GM19324 (cell line): ENCODE measurements around the gene MSANTD2.

Experiments
- ATAC-seq: cut with Tn5 transposase; IDR thresholded peaks from one replicate; pipeline ENCODE4 v1.9.1; 2021; ENCODE audit warnings: mild to moderate bottlenecking, moderate library complexity; ENCODE audit not compliant: unreplicated experiment, low FRiP score

Gene MSANTD2

GRCh38 chr11:124800226-124800929 lies at the start of gene MSANTD2:
TSS of gene MSANTD2 (minus strand) at chr11:124800406. CDS start at chr11:124800380, 26 bp downstream.
- ATAC-seq: peak; percentile 92

GRCh38 chr11:124846070-124846673 lies 46.0 kb upstream of the MSANTD2 start:
- ATAC-seq: no peak

GRCh38 chr11:124844664-124845079 lies 44.5 kb upstream of the MSANTD2 start:
- ATAC-seq: no peak

GRCh38 chr11:124843616-124843910 lies 43.4 kb upstream of the MSANTD2 start:
- ATAC-seq: no peak

- ATAC-seq: no peak
These were observed 42.1 kb upstream of the MSANTD2 start for GRCh38 chr11:124842305-124842704.

GRCh38 chr11:124841840-124842239 lies 41.6 kb upstream of the MSANTD2 start:
- ATAC-seq: no peak

GRCh38 chr11:124841201-124841600 lies 41.0 kb upstream of the MSANTD2 start:
- no peak for ATAC-seq

GRCh38 chr11:124840666-124841065 lies 40.5 kb upstream of the MSANTD2 start:
- no peak for ATAC-seq

GRCh38 chr11:124839972-124840621 lies 39.9 kb upstream of the MSANTD2 start:
- ATAC-seq: no peak

- ATAC-seq: no peak
These were observed 39.1 kb upstream of the MSANTD2 start for GRCh38 chr11:124839128-124839971.

- no peak for ATAC-seq
These were observed 38.6 kb upstream of the MSANTD2 start for GRCh38 chr11:124838805-124839127.

- ATAC-seq: no peak
These were observed 37.3 kb upstream of the MSANTD2 start for GRCh38 chr11:124837491-124837856.

GRCh38 chr11:124835918-124836317 lies 35.7 kb upstream of the MSANTD2 start:
- no peak for ATAC-seq

GRCh38 chr11:124834526-124835180 lies 34.4 kb upstream of the MSANTD2 start:
- no peak for ATAC-seq

- ATAC-seq: no peak
These were observed 32.4 kb upstream of the MSANTD2 start for GRCh38 chr11:124832571-124832970.

- ATAC-seq: no peak
These were observed 31.7 kb upstream of the MSANTD2 start for GRCh38 chr11:124831897-124832296.

GRCh38 chr11:124830749-124831148 lies 30.5 kb upstream of the MSANTD2 start:
- ATAC-seq: no peak

GRCh38 chr11:124829986-124830385 lies 29.8 kb upstream of the MSANTD2 start:
- ATAC-seq: no peak

- ATAC-seq: no peak
These were observed 25.7 kb upstream of the MSANTD2 start for GRCh38 chr11:124825876-124826275.

- ATAC-seq: no peak
These were observed 23.5 kb upstream of the MSANTD2 start for GRCh38 chr11:124823512-124824376.
